Stimulated activated naive CD8-positive, alpha-beta T cell treated with anti-CD3 and anti-CD28 coated beads, Interleukin-15, Interleukin-2, amounts not matched to agents 100 U/mL and 50 U/mL, for 24 hours (primary cell): Measurements from ENCODE around the gene CCNY.
"Not testable (repeated sequence)": the region's sequence is repeated elsewhere in the genome, so short reads cannot be mapped to it uniquely, and the experiment has no call there.

Source experiments
- ATAC-seq: fragments of 150-1000 bp; cut with Tn5 transposase; one replicate; pipeline ENCODE4 v1.10.0; 2021
- DNase-seq: peaks from one replicate; pipeline ENCODE4 v3.0.0; 2021

The CCNY gene

DNA sequence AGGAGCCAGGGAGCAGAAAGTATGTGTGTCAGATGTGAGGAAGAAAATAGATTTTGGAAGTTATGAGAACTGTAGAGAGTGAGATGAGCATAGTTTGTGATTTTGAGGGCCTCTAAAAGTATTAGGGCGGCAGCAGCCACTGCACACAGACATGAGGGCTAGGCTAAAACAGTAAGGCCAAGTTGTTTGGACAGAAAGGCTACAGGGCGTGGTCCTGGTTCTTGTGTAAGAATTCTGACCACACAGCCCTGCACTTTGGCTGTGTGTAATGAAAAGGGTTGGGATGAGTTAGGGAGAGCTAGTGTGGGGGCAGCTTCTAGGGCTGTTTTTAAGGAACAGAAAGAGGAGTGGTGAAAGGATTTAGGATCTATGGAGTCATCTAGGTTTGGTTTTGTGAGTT lies 67.8 kb downstream of the CCNY start:
- not testable (repeated sequence) for DNase-seq, ATAC-seq

DNA sequence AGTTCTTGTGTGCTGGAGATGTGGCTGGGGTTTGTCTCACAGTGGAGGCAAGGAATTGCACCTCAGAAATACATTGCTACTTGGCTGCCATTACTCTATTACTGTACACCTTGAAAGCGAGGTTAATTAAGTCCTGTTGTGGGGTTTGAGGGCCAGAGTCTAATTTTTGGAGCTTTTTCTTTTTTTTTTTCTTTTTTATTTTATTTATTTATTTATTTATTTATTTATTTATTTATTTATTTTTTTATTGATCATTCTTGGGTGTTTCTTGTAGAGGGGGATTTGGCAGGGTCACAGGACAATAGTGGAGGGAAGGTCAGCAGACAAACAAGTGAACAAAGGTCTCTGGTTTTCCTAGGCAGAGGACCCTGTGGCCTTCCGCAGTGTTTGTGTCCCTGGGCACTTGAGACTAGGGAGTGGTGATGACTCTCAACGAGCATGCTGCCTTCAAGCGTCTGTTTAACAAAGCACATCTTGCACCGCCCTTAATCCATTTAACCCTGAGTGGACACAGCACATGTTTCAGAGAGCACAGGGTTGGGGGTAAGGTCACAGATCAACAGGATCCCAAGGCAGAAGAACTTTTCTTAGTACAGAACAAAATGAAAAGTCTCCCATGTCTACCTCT lies 69.8 kb downstream of the CCNY start:
- not testable (repeated sequence) for ATAC-seq, DNase-seq

DNA sequence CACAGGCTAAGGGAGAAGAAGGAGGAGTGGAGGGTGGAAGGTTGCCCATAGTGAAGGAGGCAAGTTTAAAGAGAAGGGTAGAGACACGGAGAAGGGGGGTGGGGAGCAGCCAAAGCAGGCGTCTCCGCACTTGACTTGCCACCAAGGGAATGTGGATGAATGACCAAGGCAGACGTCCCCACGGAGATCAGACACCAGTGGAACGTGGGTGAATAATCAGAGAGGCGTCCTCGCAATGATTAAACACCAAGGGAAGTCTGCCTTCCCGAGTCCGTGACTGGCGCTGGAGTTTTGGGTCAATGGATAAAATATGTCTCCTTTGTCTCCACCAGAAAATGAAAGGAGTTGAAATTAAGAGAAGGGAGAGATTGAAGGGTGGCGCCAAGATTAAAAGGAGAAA lies 71.4 kb downstream of the CCNY start:
- ATAC-seq, DNase-seq: not testable (repeated sequence)

DNA sequence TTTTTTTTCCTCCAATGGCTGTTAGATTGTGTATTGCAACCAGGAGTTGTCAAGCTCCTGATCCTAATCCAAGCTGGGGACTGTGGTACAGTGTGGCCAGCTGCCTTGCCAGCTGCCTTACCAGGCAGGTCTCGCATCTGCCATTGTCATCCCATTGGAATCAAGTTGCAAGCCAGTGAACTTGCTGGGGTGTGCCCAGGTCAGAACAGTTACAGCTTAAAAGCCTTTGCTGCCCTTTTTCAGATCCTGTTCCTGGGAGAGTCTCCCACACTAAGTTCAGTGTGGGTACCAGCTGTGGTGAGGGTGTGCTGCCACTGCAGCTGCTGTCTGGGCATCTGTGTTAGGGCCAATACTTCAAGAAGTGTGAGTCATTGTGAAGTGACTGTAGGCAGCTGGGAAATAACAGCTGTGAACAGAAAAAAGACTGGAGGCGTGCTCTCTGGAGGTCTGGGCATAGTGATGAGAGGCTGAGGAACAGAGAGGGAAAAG lies 72.8 kb downstream of the CCNY start:
- DNase-seq (peak; percentile 10), ATAC-seq (peak; percentile 87)

DNA sequence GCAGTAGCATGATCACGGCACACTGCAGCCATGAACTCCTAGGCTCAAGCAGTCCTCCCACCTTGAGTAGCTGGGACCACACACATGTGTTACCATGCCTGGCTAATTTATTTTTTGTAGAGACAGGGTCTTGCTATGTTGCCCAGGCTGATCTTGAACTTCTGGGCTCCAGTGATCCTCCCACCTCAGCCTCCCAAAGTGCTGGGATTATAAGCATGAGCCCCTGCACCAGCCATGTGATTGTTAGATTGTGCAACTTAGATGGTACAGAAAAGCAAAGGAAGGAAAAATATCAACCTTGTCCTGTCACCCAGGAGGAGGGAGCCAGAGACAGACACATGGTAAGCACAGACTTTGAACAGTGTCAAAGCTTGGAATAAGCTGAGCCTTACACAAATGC lies 73.5 kb downstream of the CCNY start:
- DNase-seq (no peak), ATAC-seq (no peak)

DNA sequence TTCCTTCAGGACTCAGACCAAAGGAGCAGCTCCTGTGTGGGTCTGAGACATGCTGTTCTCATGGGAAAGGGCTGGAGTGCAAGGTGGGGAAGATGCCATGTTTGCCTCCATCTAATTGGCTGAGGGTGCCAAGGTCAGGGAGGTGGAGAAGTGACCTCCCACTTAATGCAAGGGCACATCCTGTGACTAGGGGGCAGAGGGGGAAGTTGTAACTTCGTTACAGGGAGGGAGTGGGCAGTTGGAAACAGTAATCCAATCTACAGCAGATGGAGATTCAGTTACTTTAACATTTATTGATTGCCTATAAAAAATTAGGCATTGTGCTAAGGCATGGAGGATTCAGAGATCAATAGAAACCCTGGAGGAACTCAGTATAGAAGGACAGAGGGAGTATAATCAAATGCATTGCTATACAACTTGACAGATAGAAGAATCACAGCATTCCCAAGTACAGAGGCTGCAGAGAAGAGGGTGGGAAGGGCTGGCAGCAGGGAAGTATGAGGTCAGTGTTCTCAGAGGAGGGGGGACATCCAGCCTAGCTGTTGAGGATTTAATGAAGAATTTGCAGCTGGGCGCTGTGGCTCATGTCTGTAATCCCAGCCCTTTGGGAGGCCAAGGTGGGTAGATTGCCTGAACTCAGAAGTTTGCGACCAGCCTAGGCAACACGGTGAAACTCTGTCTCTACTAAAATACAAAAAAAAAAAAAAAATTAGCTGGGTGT lies 75.9 kb downstream of the CCNY start:
- no peak for DNase-seq
- ATAC-seq, result no peak

DNA sequence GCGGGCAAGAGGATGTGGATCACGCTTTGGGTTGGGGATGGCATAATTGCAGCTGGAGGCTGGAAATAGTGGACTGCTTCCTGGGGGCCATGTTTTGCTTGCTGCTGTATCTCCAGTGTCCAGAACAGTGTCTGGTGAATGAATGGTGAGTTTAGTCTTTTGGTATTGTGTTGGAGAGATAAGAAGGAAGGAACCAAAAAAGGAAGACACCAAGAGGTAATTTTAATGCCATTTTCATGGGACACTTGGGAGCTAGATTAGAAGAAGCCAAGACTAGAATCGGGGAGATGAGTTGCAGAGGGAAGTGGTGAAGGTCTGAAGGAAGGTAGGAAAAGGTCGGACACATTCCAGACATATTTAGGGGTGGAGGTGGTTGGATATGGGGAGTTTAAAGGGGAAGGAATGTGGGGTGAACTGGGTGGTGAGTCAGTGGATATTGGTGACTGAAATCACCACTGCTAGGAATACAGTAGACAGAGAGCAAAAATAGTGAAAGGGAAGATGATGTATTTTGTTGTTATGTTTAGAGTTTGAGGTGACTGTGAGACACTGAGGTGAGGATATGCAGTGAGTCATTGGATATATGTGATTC lies 76.7 kb downstream of the CCNY start:
- ATAC-seq (peak; percentile 51), DNase-seq (no peak)

DNA sequence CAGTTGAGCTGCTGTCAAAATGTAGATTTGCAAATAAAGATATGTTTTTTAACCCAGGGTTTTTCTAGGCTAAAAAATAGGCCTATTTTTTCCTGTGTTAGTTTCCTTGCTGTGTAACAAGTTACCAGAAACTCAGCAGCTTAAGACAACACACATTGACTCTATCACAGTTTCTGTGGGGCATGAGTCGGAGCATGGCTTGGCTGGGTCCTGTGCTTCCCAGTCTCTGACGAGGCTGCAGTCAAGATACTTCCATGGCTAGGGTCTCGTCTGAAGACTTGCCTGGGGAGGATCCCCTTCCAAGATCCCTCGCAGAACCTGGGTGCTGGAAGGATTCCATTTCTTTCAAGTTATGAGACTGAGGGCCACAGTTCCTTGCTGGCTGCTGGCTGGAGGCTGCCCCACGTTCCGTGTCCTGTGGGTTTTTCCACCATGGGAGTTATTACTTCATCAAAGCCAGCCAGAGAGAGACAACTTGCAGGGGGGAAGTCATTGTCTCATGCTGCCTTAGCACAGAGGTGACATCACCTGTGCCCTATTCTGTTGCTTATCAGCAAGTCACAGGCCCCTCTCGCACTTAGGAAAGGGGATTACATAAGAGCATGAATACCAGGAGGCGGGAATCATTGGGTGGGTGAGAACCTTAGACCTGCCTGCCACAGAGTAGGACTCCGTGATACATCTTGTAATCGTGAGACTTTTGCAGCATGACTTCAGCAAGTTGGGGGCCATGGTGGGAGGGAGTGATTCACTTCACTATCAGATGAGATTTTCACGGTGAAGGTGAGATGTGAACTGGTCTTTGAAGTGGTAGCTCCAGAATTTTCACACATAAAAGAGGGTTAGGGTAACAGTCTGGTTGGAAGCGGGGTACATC lies 77.9 kb downstream of the CCNY start:
- ATAC-seq, result peak; percentile 66
- DNase-seq, result peak; percentile 31

DNA sequence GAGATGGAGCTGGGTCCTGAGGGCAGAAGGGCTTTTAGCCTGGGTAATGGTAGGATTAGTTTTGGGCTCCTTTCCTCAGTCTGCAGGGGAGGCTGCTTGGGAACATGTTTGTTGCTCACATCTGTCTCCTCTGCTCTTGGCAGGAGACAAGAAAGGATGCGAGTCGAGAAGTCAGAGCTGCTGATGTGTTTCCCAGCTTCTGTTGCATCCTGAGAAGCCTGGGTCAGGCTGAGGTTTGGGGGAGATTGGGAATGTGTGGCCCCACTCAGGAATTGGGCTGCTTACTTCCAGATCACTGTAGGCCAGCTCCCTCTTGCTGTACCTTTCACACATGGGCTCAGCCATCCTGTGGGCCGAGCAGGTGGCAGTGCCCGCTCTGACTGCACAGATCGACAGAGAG lies 79.2 kb downstream of the CCNY start:
- ATAC-seq, result no peak
- DNase-seq, result no peak

DNA sequence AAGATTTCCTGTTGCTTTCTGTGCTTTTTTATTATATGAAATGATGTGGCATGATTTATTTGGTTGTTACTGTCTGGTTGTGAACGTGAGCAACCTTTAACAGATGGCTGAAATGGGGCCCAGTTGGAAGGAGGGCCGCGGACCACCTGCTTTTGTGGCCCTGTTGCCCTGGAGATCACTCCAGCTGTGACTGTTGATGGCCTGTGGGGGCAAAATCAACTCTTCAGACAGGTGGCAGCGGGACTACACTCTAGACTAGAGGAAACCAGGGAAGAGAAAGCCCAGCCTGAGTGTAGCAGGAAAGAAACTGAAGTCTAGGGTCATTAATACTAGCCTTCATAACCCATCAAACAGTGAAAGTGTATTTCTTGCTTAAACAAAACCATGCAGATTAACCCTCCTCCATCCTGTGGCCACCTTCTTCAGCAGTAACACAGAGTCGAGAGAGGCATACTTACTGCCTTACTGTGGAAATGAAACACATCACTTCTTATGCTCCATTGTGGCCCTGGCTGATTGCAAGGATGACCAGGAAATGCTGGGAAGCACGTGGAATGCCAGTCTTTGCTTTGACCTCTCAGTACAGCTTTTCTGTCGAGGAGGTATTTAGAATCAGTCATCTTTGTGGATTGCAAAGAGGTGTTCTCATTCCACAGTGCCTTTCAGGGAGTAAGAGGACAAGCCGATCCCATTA lies 80.5 kb downstream of the CCNY start:
- no peak for ATAC-seq
- DNase-seq, result no peak

DNA sequence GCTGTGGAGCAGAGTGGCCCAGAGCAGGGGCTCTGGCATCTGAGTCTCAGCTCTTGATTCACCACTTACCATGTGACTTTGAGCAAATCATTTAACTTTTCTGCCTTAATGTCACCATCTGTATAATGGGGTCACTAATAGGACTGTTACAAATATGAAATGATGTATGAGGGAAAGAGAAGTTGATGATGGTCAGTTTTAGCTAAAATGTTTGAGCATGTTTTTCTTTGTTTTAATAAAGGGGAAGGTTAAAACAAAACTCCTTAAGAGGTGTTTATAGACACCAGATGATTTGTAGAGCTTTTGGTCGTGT lies 81.0 kb downstream of the CCNY start:
- ATAC-seq, result no peak

DNA sequence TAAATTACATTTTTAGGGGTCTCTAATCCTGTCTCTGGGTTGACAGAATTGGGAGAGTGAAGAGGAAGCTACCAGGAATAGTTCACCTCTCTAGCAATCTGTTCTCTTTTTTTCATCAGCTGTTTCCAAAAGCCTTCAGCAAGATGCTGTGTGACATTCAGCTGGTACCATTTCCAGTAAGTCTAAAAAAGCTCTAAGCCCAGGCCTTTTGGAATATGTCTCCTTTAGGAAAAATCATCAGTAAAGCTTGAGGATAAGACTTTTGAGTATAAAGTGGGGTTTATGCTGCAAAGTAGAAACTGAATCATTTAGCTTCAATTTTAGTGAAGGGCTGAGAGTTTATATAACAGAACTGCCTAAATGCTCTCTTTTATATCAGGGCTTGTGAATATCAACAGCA lies 81.5 kb downstream of the CCNY start:
- no peak for ATAC-seq
- no peak for DNase-seq

More for the DNA sequence above, 81.0 kb downstream of the CCNY start:
- no peak for DNase-seq

DNA sequence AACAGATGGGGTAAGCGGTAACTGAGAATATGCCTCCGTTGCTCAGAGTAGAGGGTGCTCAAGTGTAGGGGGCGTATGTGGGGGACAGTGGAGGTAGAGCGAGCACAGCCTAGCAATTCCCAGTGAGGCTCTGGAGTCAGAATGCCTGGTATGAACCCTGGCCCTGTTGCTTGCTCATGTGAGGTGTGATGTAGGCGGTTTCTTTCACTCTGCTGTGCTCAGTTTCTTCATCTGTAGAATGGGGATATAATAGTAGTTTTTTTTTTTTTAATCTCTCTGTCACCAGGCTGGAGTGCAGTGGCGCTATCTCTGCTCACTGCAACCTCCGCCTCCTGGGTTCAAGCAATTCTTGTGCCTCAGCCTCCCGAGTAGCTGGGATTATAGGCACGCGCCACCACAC lies 82.3 kb downstream of the CCNY start:
- DNase-seq, ATAC-seq: not testable (repeated sequence)

DNA sequence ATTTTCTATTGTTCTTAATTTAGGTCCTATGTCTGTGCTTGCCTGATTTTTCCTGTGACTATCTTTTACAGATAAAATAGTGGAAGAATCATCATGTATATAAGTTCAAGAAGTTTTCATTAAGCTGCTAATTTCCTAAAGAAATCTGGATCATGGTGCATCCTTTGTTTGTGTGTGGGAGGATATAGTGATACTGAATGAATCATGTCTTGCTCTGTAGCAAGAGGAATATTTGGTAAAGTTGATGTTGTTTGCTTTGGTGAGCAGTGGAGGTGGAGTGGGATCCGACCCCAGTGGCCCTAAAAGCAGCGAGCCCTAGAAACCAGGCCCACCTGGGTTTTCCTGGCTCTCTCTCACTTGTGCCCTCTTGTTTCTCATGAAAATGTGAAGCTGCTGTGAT lies 83.7 kb downstream of the CCNY start:
- no peak for DNase-seq

DNA sequence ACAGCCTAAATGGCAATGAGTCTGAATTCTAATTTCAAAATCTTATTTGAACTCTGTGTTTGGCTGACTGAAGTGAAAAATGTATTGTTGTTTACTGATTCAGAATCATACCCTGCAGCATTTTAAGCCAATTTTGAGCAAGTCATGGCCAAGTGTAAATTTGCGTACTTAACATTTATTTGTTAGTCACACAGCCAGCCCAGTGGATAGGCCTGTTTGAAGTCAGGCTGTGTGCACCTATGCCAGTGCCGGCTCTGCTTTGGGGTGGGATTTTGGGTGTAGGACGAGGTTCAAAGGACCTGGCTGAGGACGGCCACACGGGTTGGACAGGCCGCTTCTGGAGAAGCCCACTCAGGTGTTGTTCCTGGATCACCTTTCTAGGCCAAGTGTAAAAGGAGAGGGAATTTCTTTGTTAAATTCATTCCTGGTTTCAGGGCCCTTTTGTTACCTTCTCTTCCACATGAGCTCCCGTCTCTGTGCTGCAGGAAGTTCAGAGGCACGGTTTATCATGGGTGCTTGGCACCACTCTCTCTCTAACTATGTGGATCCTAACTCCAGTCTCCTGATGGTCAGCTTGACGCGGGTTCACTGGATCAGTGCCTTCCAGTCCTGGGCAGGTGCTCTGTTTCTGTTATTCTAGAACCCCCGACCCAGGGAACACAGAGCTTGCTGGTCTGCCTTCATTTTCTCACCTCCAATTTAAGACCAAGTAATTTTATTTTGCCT lies 84.7 kb downstream of the CCNY start:
- DNase-seq (no peak), ATAC-seq (no peak)

More for the DNA sequence above, 83.7 kb downstream of the CCNY start:
- no peak for ATAC-seq

DNA sequence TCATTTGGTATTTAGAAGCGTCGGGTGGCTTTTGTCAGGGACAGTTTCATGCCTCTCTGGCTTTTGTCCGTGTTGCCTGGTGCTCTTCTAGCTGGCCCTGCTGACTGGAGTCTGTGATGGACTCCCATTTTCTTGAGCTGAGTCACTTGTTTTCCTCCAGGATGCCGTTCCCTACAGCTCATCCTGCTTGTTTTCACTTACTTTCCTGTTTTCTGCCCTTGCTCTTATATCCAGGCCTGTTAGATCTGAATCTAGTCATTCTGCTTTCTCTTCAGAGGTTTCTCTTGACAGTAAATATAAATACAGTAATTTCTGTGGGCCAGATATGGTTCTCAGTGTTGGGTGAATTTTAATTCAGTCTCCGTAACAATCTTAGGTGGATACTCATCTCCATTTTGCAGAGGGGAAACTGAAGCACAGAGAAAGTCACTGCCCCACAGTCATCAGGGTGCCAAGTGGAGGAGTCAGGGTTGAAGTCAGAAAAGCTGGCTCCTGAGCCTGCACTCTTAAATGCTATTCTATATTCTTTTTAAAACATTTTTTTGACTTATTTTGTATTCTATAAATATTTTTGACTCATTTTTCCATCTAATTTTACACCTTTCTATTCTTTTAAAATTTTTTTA lies 85.4 kb downstream of the CCNY start:
- ATAC-seq (no peak), DNase-seq (no peak)

DNA sequence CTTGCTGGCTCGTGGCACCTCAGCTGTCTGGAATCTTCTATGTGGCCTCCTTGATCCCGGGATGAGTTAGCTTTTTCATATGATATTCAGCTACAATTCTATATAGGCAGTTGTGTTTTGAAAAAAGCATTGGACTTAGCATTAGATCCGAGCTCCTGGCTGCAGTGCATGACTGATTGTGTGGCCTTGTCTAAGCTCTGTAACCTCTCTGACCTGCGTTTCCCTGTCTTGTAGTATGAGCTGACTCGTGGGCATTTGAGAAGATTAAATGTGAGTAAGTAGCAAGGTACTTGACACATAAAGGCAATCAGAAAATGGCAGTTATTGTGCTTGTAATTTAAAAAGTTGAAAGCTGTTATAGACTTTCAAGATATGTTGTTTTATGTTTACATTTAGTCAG lies 85.9 kb downstream of the CCNY start:
- ATAC-seq (no peak), DNase-seq (no peak)

DNA sequence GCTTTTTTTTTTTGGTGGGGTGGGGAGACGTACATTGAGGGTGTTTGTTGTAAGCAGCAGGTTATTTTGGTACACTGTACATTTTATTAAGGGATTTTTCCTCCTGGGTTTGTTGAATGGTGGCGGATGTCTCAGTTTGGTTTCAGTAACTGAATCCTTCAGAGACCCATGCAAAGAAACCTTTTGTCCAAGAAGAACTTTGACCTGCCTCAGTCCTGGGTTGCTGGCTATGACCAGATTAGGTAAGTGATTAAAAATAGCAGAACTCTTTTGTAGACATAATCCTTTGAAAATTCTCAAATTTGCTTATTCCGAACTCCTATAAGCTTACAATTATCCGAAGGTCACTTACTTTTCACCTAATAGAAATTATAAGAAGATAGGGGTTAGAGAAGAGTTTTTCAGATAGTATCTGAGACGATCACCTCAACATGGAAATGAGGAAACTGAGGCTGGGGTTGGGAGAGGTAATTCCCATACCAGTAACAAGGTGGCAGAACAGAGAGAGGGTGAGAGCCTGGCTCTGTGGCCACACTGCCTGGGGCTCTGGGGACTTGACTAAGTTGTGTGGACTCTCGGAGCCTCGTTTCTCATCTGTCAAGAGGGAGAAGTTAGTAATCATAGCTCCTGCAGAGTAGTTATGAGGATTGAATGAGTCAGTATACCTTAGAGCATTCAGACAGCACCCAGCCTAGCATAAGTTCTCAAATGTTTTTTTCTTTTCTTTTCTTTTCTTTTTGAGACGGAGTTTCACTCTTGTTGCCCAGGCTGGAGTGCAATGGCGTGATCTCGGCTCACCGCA lies 87.4 kb downstream of the CCNY start:
- DNase-seq, result no peak
- no peak for ATAC-seq

DNA sequence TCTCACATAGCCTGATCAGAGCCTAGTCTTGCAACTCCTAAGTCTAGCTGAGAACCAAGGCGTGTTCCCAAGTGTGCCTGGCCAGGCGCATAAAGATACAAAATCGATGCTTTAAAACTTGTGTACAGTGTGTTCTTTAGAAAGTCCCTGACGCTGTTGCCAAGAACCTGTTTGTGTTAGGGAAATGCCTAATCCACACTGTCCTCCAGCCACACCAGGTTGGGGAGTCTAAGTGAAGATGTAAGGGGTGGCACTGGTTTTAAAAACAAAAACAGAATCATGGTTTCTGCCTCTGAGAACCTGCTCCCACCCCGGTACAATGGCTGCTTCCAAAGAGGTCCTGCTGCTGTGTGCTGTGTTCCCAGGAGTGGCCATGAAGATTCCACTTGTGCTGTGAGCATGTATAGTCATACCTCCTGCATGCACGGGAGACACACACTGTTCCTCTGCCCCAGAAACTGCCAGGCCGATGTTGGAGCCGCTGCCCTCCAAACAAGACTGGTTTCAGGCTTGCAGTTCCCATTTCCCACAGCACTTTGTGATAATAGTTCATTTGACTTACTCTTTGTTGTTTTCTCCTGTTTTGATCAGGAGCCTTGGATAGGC lies 88.5 kb downstream of the CCNY start:
- DNase-seq, result no peak
- ATAC-seq, result no peak

DNA sequence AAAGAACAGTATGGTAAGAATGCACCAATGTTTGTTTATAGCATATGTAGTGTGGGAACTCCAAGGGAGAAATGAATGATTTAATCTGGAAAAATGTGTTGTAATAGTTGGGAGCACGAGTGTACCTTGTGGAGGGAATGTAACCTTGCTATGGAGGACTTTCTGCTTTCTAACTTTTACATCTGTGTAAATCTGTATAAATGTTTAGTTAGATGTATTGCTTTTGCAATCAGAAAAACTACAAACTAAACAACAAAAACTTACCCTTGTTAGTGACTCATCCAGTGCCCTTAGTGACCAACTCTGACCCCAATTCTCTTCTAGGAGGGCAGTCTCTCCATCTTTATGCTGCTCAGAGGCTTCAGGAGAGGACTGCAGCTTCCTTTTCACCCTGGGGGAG lies 89.3 kb downstream of the CCNY start:
- DNase-seq (no peak), ATAC-seq (no peak)
